ENCODE data around the gene STARD9.
"Not testable (repeated sequence)": the region's sequence is repeated elsewhere in the genome, so short reads cannot be mapped to it uniquely, and the experiment has no call there.

Gene STARD9

GRCh38 chr15:42584031-42584765, 8.8 kb downstream of the STARD9 start:
- DNase-seq: peak in 12 of 51 donors; percentile 5 to 59 (median 18)

GRCh38 chr15:42590619-42591237, 15.3 kb downstream of the STARD9 start:
- no peak for DNase-seq

DNA sequence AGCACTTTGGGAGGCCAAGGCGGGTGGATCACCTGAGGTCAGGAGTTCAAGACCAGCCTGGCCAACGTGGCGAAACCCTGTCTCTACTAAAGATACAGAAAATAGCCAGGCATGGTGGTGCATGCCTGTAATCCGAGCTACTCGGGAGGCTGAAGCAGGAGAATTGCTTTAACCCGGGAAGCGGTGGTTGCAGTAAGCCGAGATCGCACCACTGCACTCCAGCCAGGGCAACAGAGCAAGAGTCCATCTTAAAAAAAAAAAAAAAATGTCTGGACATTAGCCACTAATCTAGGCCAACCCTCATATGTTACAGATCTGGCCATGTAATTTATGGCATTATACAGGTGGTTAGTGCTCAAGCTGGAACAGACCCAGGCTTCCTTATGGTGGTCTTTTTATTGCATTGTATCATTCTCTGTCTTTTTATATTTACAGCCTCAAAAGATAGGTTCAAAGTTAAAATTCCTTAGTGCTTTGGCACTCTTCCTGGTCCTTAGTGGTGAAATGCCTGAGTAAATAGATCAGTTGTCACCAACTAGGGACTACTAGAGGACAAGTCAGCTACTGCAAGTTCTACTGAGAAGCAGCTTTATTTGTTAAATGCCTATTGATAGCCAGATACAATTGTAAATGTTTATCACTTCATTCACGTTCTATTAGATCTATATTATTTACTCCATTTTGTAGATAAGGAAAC, 16.0 kb downstream of the STARD9 start:
- DNase-seq: peak in 1 of 51 donors; percentile 10

GRCh38 chr15:42592716-42593115, 17.3 kb downstream of the STARD9 start:
- no peak for DNase-seq

DNA sequence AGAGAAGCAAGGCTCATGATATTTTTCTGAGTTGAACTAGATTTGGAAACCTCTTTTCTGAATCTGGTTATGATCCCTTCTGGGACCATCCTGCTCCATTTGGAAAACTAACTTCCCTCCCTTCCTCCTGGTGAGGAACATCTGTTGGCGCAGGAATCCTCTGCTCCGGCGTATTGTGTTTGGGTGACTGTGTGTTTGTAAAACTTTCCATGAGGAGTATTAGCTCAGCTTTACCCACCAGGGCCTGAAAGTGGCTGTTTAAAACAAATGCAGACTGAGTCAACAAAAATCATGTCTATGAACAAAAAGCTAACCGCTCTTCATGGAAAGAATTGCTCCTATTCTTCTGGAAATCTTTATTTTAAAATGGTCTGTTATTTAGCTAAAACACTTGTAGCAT, 17.7 kb downstream of the STARD9 start:
- no peak for DNase-seq

- no peak for DNase-seq
Measured at GRCh38 chr15:42594095-42594494, 18.7 kb downstream of the STARD9 start.

DNA sequence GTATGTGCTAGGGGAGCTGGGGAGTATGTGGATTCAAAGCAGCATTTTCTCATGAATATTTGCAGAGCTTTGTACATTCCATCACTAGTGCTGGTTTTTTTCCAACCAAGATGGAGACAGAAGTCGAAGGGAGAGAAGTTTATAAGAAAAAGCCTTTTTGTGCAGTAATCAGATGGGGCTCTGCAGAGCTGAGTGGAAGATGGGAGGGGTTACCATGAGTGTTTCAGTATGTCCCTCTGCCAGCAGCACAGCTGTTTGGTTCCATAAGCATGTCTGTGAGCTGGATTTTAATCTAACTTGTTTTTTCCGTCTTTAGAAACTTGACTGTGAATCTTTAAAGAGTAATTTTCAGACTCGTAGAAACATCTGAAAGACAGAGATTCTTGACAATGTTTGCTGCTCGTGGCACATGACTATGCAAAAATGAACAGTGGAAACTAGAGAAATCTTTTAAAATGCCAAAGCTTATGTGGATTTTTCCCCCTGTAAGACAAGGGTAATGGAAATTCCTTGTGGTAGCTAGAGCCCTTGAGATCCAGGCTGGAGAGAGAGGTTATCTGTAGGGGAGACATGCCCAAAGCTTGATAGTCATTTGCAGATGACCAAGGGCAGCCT, 20.3 kb downstream of the STARD9 start:
- peak in 2 of 51 donors; percentile 3 to 15 for DNase-seq

DNA sequence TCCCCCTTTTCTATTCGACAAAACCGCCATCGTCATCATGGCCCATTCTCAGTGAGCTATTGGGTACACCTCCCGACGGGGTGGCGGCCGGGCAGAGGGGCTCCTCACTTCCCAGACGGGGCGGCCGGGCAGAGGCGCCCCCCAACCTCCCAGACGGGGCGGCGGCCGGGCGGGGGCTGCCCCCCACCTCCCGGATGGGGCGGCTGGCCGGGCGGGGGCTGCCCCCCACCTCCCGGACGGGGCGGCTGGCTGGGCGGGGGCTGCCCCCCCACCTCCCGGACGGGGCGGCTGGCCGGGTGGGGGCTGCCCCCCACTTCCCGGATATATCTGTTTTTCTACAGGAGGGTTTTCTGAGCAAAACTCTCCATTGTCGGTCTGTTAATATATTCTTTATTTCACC, 25.9 kb downstream of the STARD9 start:
- not testable (repeated sequence) for DNase-seq

DNA sequence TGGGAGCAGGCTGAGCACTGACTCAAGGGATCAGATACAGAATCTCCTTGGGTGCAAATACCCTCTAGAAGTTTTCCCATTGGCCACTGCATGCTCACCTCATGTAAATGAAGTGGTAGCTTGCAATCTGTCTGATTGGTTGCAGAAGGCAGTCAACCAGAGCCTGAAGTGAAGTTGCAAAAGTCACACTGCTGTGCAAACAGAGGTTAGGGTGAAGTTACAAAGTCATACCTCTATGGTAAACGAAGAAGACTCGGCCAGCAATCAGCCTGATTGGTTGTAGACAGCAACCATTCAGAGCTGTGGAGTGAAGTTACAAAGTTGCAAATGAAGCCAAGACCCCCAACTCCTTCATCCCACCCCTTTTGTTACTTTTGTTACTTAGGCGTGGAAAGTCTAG, 27.1 kb downstream of the STARD9 start:
- no peak for DNase-seq

GRCh38 chr15:42603978-42604377, 28.6 kb downstream of the STARD9 start:
- no peak for DNase-seq

- DNase-seq: no peak
Measured at GRCh38 chr15:42604894-42605744, 29.7 kb downstream of the STARD9 start.

- no peak for DNase-seq
Measured at GRCh38 chr15:42605796-42606195, 30.4 kb downstream of the STARD9 start.

DNA sequence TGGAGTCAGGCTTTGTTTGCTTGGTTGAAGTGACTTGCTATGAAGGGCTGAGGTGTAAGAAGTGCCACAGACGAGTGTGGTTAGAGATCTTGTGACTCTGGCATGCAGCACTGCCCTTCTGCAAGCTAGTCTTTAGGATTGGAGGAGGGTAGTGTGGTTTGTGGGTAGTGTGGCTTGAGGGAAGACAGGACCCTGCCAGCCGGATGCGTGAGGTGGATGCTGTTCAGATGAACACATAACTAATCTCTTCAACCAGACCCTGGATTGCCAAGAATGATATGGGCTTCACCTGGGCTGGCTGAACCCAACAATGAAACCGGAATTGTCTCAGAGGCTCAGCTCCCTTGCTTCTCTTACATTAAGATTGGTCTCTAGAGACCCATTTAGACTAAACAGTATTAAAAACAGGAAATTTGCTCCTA, 32.7 kb downstream of the STARD9 start:
- no peak for DNase-seq

- peak in 1 of 51 donors; percentile 6 for DNase-seq
Measured at GRCh38 chr15:42608752-42609488, 33.5 kb downstream of the STARD9 start.

DNA sequence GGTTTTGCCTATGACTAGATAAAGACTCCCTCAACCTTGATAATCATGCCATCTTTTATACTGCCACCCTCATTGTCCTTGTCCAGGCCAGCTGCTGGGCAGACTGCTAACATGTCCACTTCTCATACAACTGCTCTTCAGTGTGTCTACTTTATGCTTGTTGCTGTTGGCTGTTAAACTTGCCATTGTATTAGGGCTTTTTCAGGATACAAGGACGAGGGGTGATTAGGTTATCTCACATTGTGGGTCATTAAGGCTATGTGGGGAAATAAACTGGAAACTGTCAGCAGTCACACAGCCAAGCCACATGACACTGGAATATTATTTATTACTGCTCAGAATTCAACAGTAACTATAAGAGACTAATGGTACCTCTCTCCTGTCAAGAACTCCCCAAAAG, 36.1 kb downstream of the STARD9 start:
- DNase-seq: no peak

DNA sequence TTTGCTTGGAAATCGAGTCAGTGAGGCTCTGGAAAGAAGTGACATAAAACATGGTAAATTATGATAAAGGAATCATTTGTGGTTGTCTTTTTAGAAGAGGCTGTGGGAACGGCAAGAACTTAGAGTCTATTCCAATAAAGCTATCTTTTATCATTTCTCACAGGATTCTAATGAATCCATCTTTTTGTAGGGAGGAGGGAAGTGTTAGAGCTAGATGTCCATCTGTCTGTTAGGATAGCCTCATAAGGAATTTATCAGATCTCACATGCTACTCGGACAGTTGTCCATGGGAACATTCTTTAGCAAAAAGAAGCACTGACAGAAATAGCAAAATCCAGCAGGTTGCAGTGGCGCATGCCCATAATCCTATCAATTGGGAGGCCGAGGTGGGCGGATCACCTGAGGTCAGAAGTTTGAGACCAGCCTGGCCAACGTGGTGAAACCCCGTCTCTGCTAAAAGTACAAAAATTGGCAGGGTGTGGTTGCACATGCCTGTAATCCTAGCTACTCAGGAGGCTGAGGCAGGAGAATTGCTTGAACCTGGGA, 37.0 kb downstream of the STARD9 start:
- DNase-seq: no peak

DNA sequence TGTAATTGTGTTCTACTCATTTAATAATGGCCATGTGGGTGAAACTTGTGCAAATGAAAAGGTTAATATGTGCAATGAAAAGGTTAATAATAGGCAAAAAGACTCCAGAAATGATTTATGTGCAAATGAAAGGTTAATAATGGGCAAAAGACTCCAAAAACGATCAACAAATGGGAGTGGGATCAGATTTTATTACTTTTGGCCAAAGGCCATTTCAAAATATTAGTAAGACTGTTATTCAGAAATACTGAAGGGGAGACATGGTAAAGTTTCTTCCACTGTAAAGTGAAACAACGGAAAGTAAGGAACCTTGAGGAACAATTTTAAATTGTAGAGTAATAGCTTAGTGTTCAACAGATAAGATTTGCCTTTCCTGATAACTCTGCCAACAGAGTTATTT, 40.7 kb downstream of the STARD9 start:
- DNase-seq: no peak

DNA sequence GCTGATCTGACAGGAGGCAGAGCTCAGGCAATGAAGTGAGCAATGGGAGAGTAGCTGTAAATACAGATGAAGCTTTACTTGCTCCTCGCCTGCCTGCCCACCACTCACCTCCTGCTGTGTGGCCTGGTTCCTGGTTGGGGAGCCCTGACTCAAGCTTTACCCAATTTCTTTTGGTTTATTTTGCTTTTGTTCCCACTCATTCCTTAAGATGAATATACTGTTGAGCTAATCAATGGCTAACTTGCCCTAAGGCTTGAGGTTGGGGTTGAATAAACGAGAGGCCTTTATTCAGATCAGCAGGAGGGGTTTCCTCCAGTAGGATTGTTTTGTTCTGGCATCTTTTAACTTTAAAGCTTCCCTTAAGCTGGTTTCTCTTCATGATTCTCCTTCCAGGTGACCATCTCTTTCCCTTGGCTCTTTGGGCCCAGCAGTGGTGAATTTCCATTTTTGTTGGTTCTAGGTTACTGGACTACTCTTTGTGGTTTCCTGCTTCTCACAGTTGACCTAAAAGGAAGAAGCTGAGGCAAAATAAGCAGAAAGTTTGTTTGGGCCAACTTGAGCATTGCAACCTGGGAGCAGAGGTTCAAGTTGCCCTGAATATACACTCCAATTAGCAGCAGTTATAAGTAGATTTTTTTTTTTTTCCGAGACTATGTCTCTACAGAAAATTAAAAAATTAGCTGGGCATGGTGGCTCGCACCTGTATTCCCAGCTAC, 44.4 kb downstream of the STARD9 start:
- DNase-seq: no peak

DNA sequence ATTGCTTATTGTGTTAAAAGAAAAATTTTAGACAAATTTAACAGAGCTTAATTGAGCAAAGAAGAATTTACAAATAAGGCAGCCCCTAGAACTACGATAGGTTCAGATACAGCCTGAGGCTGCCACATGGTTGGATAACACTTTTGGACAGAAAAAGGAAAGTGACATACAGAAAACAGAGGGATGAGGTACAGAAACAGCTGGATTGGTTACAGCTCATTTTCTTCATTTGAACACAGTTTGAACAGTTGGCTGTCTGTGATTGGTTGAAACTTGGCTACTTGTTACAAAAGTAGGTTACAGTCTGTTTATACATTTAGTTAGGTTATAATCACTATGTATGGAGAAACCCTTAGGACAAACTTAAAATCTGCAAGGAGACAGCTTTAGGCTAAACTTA, 46.0 kb downstream of the STARD9 start:
- no peak for DNase-seq
